ENCODE measurements around the gene LNX1. TPM values are rescaled to one million over a fixed set of nuclear protein-coding genes. Genes with fewer than 3 reads are reported as not detected.

LNX1 gene
- polyA plus RNA-seq, 1 donor (not counting 4 experiments of a cell fraction or from before 2014, with no cell fraction given): 0.22 TPM

DNA sequence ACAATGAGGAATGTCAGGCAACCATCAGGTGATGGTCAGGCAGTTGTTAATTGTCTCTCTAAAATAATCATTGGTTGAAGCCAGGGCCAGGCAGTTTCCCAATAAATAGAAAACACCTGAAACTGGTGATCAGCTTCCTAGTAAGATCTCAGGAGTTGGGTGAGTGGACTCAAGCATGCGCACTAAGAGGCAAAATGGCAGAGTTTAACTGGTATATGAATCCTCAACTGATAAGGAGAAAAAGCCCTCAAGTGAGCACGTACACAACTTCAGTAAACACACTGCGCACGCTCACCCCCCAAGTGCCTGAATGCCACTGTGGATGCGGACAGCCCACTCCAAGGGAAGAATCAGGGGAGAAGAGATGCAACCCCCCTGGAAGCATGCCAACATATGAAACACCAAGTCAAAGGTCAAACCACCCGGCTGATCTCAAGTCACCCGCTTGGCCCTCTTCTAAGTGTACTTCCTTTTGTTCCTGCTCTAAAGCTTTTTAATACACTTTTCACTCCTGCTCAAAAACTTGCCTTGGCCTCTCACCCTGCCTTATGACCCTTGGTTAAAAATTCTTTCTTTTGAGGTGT, 39.9 kb downstream of the LNX1 start:
- no peak for FAIRE-seq
- DNase-seq (ENCODE audit: low read depth, low spot score): no peak

DNA sequence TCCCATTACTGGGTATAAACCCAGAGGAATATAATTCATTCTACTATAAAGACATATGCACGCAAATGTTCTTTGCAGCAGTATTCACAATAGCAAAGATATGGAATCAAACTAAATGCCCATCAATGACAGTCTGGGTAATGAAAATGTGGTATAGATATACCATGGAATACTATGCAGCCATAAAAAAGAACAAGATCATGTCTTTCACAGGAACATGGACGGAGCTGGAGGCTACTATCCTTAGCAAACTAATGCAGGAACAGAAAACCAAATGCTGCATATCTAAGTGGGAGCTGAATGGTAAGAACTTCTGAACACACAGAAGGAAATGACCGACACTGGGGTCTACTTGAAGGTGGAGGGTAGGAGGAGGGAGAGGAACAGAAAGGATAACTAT, 42.6 kb downstream of the LNX1 start:
- no peak for DNase-seq (ENCODE audit: low read depth, low spot score)
- dilution Hi-C loops (cut with MboI; ENCODE audit: extremely low pct_ligation_motif_present, low sequenced_read_pairs): no loop called here
- Histone ChIP-seq H3K36me3 (ENCODE audit: control insufficient read depth in 2 of 2, extremely low read depth in 1 of 2, insufficient read depth in 2 of 2, low read length in 2 of 2) (no peaks in the 10 kb centered on the region), H3K27ac (ENCODE audit: control insufficient read depth, insufficient read depth, low read length) (no peak overlapping the region), H3K4me1 (ENCODE audit: control insufficient read depth, extremely low read depth, insufficient read depth, low read length) (no peaks in the 10 kb centered on the region), H3K9me1 (ENCODE audit: control insufficient read depth, extremely low read depth, insufficient read depth, low read length) (no peaks in the 10 kb centered on the region), H4K20me1 (ENCODE audit: control insufficient read depth, extremely low read depth, insufficient read depth, low read length) (no peaks in the 10 kb centered on the region), H3K4me2 (ENCODE audit: control insufficient read depth, extremely low read depth, insufficient read depth, low read depth, low read length) (no peak overlapping the region), H2AFZ (ENCODE audit: control insufficient read depth, low read length) (no peak overlapping the region), H3K9me3 (ENCODE audit: control insufficient read depth, low read depth, low read length) (no peaks in the 10 kb centered on the region), H3K4me3 (ENCODE audit: control insufficient read depth in 2 of 3, extremely low read depth in 1 of 3, insufficient read depth in 2 of 3, low read depth in 1 of 3, low read length in 3 of 3) (no peak overlapping the region), H3K27me3 (ENCODE audit: control insufficient read depth, extremely low read depth, insufficient read depth, low read length) (no peaks in the 10 kb centered on the region), H3K9ac (ENCODE audit: control insufficient read depth, extremely low read depth, insufficient read depth, low read length) (no peak overlapping the region), H3K79me2 (ENCODE audit: control insufficient read depth, insufficient read depth, low read length) (no peaks in the 10 kb centered on the region)
- TF ChIP-seq, protein P1, sequence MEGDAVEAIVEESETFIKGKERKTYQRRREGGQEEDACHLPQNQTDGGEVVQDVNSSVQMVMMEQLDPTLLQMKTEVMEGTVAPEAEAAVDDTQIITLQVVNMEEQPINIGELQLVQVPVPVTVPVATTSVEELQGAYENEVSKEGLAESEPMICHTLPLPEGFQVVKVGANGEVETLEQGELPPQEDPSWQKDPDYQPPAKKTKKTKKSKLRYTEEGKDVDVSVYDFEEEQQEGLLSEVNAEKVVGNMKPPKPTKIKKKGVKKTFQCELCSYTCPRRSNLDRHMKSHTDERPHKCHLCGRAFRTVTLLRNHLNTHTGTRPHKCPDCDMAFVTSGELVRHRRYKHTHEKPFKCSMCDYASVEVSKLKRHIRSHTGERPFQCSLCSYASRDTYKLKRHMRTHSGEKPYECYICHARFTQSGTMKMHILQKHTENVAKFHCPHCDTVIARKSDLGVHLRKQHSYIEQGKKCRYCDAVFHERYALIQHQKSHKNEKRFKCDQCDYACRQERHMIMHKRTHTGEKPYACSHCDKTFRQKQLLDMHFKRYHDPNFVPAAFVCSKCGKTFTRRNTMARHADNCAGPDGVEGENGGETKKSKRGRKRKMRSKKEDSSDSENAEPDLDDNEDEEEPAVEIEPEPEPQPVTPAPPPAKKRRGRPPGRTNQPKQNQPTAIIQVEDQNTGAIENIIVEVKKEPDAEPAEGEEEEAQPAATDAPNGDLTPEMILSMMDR (optimal IDR thresholded peaks at IDR 0.05 in 1 of 3, IDR thresholded peaks at IDR 0.05 in 1 of 3, conservative IDR thresholded peaks at IDR 0.05 in 1 of 3; ENCODE audit: extremely low read depth in 1 of 3, insufficient read depth in 2 of 3, low read length in 3 of 3): no peak
- no peak for TF ChIP-seq EZH2 (IDR thresholded peaks at IDR 0.05; ENCODE audit: low read length)
- no peak for FAIRE-seq

More for the DNA sequence above, 39.9 kb downstream of the LNX1 start:
- H4K20me1 ChIP-seq (ENCODE audit: control insufficient read depth, extremely low read depth, insufficient read depth, low read length): no peaks in the 10 kb centered on the region
- H3K27me3 ChIP-seq (ENCODE audit: control insufficient read depth, extremely low read depth, insufficient read depth, low read length): no peaks in the 10 kb centered on the region
- H3K79me2 ChIP-seq (ENCODE audit: control insufficient read depth, insufficient read depth, low read length): no peaks in the 10 kb centered on the region
- H3K4me3 ChIP-seq (ENCODE audit: control insufficient read depth in 2 of 3, extremely low read depth in 1 of 3, insufficient read depth in 2 of 3, low read depth in 1 of 3, low read length in 3 of 3): no peak overlapping the region
- H2AFZ ChIP-seq (ENCODE audit: control insufficient read depth, low read length): no peak overlapping the region
- dilution Hi-C loops (cut with MboI; ENCODE audit: extremely low pct_ligation_motif_present, low sequenced_read_pairs): no loop called here
- no peaks in the 10 kb centered on the region for H3K9me1 ChIP-seq (ENCODE audit: control insufficient read depth, extremely low read depth, insufficient read depth, low read length)
- no peak overlapping the region for H3K27ac ChIP-seq (ENCODE audit: control insufficient read depth, insufficient read depth, low read length)
- H3K36me3 ChIP-seq (ENCODE audit: control insufficient read depth in 2 of 2, extremely low read depth in 1 of 2, insufficient read depth in 2 of 2, low read length in 2 of 2): no peaks in the 10 kb centered on the region
- H3K4me2 ChIP-seq (ENCODE audit: control insufficient read depth, extremely low read depth, insufficient read depth, low read depth, low read length): no peak overlapping the region
- TF ChIP-seq, protein P1 (optimal IDR thresholded peaks at IDR 0.05 in 1 of 3, IDR thresholded peaks at IDR 0.05 in 1 of 3, conservative IDR thresholded peaks at IDR 0.05 in 1 of 3; ENCODE audit: extremely low read depth in 1 of 3, insufficient read depth in 2 of 3, low read length in 3 of 3): no peak
- no peak for TF ChIP-seq EZH2 (IDR thresholded peaks at IDR 0.05; ENCODE audit: low read length)
- peaks cover 15% of the 10 kb centered on the region for H3K4me1 ChIP-seq (ENCODE audit: control insufficient read depth, extremely low read depth, insufficient read depth, low read length)
- no peaks in the 10 kb centered on the region for H3K9me3 ChIP-seq (ENCODE audit: control insufficient read depth, low read depth, low read length)
- no peak overlapping the region for H3K9ac ChIP-seq (ENCODE audit: control insufficient read depth, extremely low read depth, insufficient read depth, low read length)
